ENCODE results near the gene AKR7A3. TPM values are rescaled to one million over a fixed set of nuclear protein-coding genes. Genes with fewer than 3 reads are reported as not detected.
A peak's percentile ranks its signal among the peaks of the same experiment; 100 is the strongest.

Gene AKR7A3
- total and polyA plus RNA-seq, 9 of the 15 experiments (the other 6 are each of a cell fraction or from before 2014, with no cell fraction given), result 0.04 to 1.5 (median 0.44) TPM; not detected in 1

GRCh38 chr1:19262047-19262446 is 26.5 kb downstream of the AKR7A3 start:
- Histone ChIP-seq H2AFZ (ENCODE audit: low read depth, low read length) (no peak overlapping the region), H3K79me2 (ENCODE audit: control insufficient read depth, insufficient read depth, low read length) (no peaks in the 10 kb centered on the region), H3K4me1 (replicated peaks in 1 of 2; ENCODE audit: control insufficient read depth in 2 of 2, insufficient read depth in 2 of 2, low read length in 2 of 2) (peaks cover 0 to 13% of the 10 kb centered on the region in 2 experiments; a peak in 3 of 5 replicates), H3K4me3 (no peak overlapping the region), H3K27me3 (ENCODE audit: control insufficient read depth in 2 of 2, insufficient read depth in 2 of 2, low read length in 2 of 2) (no peaks in the 10 kb centered on the region), H3K9me3 (replicated peaks; ENCODE audit: control insufficient read depth, insufficient read depth, low read depth, low read length) (no peaks in the 10 kb centered on the region), H4K20me1 (replicated peaks; ENCODE audit: control insufficient read depth, insufficient read depth, low read length) (peaks cover 10% of the 10 kb centered on the region), H3K9ac (ENCODE audit: insufficient read depth in 1 of 2, low read depth in 2 of 2, low read length in 2 of 2) (0 out of 4 replicates have a peak overlapping the region, but pooled peaks of 1 of the 2 experiments have one; percentile 2), H3K36me3 (ENCODE audit: control insufficient read depth, insufficient read depth, low read length) (peaks cover 41% of the 10 kb centered on the region; the same call in 2 of the 3 replicates), H3K9me1 (ENCODE audit: control insufficient read depth, insufficient read depth, low read length) (no peaks in the 10 kb centered on the region), H3K27ac (ENCODE audit: extremely low read depth, low read depth, low read length) (no peak overlapping the region), H3K4me2 (ENCODE audit: insufficient read depth, low read length) (no peak overlapping the region)
- in situ Hi-C loops (cut with MboI) (no loop called here), intact Hi-C loops (cut with micrococcal nuclease) (no loop called here)
- DNase-seq (ENCODE audit: extremely low read depth in 1 of 4, low spot score in 3 of 4), result peak in 2 of 4 experiments; percentile 23 to 38
- ChIA-PET POLR2A (interaction anchor here (0.6 to 5.0 kb wide), 6 partner anchors 9 to 192 kb away, joined by 3 to 37 read pairs (median 4); partner anchors contain the start of genes AKR7A2, EMC1, MRTO4 and SLC66A1), CTCF (ENCODE audit: low intra/inter-chr PET ratio) (no interaction called here)
- BruUV-seq (replicated peaks), result no TSS peak
- peak; percentile 75 for FAIRE-seq
- 38% methylated on average over 5 of the region's 5 CpGs for WGBS (ENCODE audit: insufficient coverage, low coverage, missing lambda C conversion rate)
- ATAC-seq, result no peak; the same call in 2 of the 3 replicates
- TF ChIP-seq POLR2A (conservative IDR thresholded peaks at IDR 0.05) (peak; percentile 9; the same call in 1 of the 2 replicates), SRSF7 (optimal IDR thresholded peaks at IDR 0.05; ENCODE audit: low read depth, low read length) (no peak), THRAP3 (IDR thresholded peaks at IDR 0.05; ENCODE audit: borderline replicate concordance) (no peak), PREB (CRISPR knock-in tag; IDR thresholded peaks at IDR 0.05) (no peak), ARID4B (CRISPR knock-in tag; IDR thresholded peaks at IDR 0.05) (0 out of 2 replicates have a peak, but pooled peaks have one; percentile 22), E2F5 (CRISPR knock-in tag; IDR thresholded peaks at IDR 0.05) (no peak), ZNF511 (CRISPR knock-in tag; IDR thresholded peaks at IDR 0.05) (0 out of 2 replicates have a peak, but pooled peaks have one; percentile 35), FOS (IDR thresholded peaks at IDR 0.05; ENCODE audit: extremely low read depth, insufficient read length) (no peak), ELK1 (CRISPR knock-in tag; IDR thresholded peaks at IDR 0.05) (no peak), TCF7 (IDR thresholded peaks at IDR 0.05; ENCODE audit: borderline replicate concordance) (no peak), ZBTB12 (CRISPR knock-in tag; IDR thresholded peaks at IDR 0.05) (no peak), PML (IDR thresholded peaks at IDR 0.05; ENCODE audit: low read length) (no peak), ETS2 (tag; IDR thresholded peaks at IDR 0.05; ENCODE audit: borderline replicate concordance, poor library complexity, severe bottlenecking) (no peak)

Data from K562 (cell line).